ENCODE data around the gene DLL1. TPM values are rescaled to one million over a fixed set of nuclear protein-coding genes. Genes with fewer than 3 reads are reported as not detected.
A peak's percentile ranks its signal among the peaks of the same experiment; 100 is the strongest.

The DLL1 gene
- total RNA-seq, 2 experiments from 2014 or later, result 10.7 to 12.3 TPM

DNA sequence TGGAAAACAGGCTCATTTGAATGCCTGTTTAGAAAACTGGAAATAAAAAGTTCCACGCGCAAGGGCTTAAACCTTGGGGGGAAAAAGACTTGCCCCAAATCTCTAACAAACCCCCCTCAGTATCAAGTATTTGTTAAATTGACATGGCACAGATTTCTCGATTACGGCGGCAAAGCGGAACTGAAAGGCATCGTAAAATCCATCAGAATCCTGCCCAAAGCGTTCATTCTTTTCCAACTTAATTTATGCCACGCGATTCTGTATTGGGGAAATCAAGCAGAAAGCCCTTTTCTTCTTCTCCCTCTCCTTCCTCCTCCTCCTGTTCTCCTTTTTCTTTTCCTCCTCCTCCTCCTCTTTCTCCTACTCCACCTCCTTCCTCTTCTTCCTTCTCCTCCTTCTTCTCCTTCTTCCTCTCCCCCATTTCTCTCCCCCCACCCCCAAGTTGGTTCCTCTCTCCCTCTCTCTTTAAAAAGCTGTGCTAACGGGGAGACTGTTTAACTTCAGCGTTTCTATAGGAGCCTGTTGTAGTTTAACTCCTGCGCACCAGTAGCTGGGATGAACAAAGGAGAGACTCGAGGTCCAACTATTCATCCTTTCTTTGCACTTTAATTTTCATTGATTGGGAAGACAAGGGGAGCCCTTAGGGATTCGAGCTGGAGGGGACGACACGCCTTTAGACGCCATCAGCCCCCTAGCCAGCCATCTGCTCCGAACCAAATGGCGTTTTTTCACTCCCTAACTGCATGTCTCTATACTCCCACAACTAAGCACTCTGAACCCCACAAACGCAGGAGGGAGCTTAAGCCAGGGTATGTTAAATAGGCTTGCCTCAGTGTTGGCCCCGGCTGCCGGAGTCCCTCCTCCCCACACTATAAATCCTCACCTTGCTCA lies 2.7 kb upstream of the DLL1 start:
- ATAC-seq (no peak), DNase-seq (no peak)
- Mint-ChIP-seq H3K9me3 (ENCODE audit: insufficient read depth) (no peaks in the 10 kb centered on the region), H3K27me3 (ENCODE audit: low read depth) (peaks cover 61% of the 10 kb centered on the region), H3K27ac (no peak overlapping the region), H3K36me3 (ENCODE audit: low read depth) (peaks cover 5% of the 10 kb centered on the region), H3K4me3 (no peak overlapping the region), H3K4me1 (ENCODE audit: low read depth) (peaks cover 49% of the 10 kb centered on the region)
- ChIA-PET CTCF (interaction anchor here (0.8 to 3.3 kb wide), 3 partner anchors 8 to 462 kb away, joined by 3 to 15 read pairs (median 9); no protein-coding TSS in a partner anchor), POLR2A (no interaction called here)

DNA sequence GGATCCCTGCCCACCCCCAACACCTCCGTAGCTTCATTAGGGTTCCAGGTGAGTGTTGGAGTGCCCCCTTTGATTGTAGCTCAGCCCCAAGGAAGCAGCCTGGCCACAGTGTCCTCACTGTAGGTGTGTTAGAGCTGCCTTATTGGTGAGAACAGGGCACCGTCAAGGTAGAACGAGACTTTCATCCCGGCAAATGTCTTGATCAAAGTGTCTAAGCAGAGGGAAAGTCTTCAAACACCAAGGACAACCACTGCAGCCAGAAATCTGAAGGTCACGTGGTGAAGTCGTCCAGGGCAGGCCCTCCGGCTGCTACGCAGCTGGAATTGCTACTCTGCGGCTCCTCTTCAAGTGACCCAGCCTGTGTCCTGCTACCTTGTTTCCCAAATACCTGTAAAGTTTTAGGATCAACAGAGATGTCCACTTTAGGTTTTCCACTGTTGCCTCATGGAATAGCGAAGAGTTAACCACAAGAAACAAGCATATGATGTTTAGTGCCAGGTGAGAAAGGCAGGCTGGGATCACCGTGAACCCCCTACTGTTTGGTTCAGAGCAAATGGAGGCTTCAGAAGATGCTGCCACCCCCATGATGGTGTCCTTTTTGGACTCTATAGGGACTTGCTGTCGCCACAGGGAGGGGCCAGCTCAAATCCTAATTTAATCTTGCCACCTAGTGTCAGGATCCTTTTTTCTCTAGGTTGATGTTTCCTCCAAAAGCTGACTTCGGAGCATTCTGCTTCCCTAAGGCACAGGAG lies 1.7 kb upstream of the DLL1 start:
- Mint-ChIP-seq H3K27ac (no peak overlapping the region), H3K9me3 (ENCODE audit: insufficient read depth) (no peaks in the 10 kb centered on the region), H3K36me3 (ENCODE audit: low read depth) (peaks cover 14% of the 10 kb centered on the region), H3K4me3 (peak overlapping the region; percentile 69), H3K4me1 (ENCODE audit: low read depth) (peaks cover 54% of the 10 kb centered on the region), H3K27me3 (ENCODE audit: low read depth) (peaks cover 52% of the 10 kb centered on the region)
- ChIA-PET CTCF (interaction anchor here (0.7 to 3.3 kb wide), 10 partner anchors 13 to 503 kb away, joined by 3 to 15 read pairs (median 4); no protein-coding TSS in a partner anchor), POLR2A (interaction anchor here (1.0 to 1.6 kb wide), 2 partner anchors 15 to 20 kb away, joined by 3 to 8 read pairs; partner anchors contain the start of gene FAM120B)
- DNase-seq, result no peak
- no peak for ATAC-seq

DNA sequence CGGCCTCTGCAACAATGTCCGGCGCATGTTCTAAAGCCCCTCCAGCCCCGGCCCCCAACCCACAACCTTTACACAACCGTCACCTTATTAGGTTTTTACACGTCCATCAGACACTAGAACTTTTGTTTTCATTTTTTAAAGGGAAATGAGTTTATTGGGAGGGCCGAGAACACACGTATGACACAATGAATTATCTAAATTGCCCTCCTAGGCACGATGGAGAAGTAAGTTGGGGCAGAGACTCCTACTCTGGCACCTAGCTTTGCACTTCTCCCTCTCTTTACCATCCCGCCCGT lies 1.2 kb upstream of the DLL1 start:
- DNase-seq (no peak), ATAC-seq (no peak)
- Mint-ChIP-seq H3K27me3 (ENCODE audit: low read depth) (peaks cover 47% of the 10 kb centered on the region), H3K27ac (peak overlapping the region; percentile 64), H3K9me3 (ENCODE audit: insufficient read depth) (no peaks in the 10 kb centered on the region), H3K4me3 (peak overlapping the region; percentile 69), H3K36me3 (ENCODE audit: low read depth) (peaks cover 14% of the 10 kb centered on the region), H3K4me1 (ENCODE audit: low read depth) (peaks cover 55% of the 10 kb centered on the region)
- ChIA-PET CTCF (interaction anchor here (0.7 to 3.3 kb wide), 10 partner anchors 13 to 502 kb away, joined by 3 to 15 read pairs (median 4); no protein-coding TSS in a partner anchor), POLR2A (interaction anchor here (1.0 to 1.6 kb wide), 4 partner anchors 14 to 144 kb away, joined by 3 to 8 read pairs (median 4); partner anchors contain the start of gene FAM120B)

DNA sequence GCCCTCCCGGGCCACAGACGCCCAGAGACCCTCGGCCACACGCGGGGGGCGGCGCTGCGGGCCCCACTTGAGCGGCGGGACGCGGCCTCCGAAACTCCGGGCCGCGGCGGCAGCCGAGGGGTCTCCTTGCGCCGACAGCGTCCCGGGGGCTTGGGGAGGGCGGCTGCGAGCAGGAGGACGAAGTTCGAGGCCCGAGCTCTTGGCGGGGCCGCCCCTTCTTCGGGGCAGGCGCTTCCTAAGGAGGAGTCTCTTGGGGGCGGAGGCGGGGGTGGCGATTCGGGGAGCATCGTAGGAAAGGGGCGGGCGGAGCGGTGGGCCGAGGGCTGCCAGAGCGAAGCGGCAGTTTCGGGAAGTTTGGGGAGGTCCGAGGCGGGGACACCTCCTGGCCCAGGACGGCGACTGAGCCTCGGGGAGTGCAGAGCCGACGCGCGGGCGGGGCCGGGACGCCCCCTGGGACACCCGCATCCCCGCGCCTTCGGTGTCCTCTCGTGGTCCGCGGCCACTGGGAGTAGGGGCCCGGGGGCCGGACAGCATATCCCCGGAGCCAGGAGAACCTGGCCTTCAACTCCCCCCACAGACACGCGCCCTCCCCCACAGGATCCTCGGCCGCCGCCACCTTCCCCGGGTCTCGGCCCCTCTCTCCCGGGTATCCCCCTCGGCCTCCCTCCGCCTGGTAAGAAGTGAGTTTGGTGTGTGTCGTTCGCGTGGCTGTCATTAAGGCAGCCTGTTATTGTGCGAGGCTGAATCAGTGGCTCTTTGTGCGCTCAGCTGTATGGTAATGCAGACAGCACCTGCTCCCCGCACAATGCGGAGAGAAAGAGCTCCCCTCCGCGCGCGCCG lies 613 bp upstream of the DLL1 start:
- ATAC-seq (peak; percentile 38), DNase-seq (peak; percentile 66)
- Mint-ChIP-seq H3K27me3 (ENCODE audit: low read depth) (peaks cover 47% of the 10 kb centered on the region), H3K4me3 (peak overlapping the region; percentile 69), H3K9me3 (ENCODE audit: insufficient read depth) (no peaks in the 10 kb centered on the region), H3K27ac (peak overlapping the region; percentile 64), H3K4me1 (ENCODE audit: low read depth) (peaks cover 55% of the 10 kb centered on the region), H3K36me3 (ENCODE audit: low read depth) (peaks cover 19% of the 10 kb centered on the region)
- CTCF ChIA-PET, result interaction anchor here (0.7 to 3.3 kb wide), 9 partner anchors 14 to 502 kb away, joined by 3 to 15 read pairs (median 4); no protein-coding TSS in a partner anchor
- POLR2A ChIA-PET, result interaction anchor here (1.0 to 1.6 kb wide), 4 partner anchors 14 to 144 kb away, joined by 3 to 8 read pairs (median 4); partner anchors contain the start of gene FAM120B

DNA sequence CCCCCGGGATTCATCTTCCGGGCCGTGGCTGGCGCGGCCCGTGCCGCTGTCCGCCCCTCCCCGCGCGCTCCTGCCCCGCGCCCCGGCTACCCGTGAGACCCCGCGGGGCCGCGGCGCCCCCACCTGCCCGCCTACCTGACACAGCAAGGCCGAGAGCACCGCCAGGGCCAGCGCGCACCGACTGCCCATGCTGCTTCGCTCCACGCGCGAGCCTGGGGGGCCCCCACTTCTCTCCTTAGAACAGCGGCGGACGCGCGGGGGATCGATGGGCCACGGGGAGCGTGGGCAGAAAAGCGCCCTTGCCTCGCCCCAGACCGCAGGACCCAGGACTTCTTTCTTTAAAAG lies 955 bp downstream of the DLL1 start:
- Mint-ChIP-seq H3K27ac (peak overlapping the region; percentile 78), H3K4me1 (ENCODE audit: low read depth) (peaks cover 50% of the 10 kb centered on the region), H3K9me3 (ENCODE audit: insufficient read depth) (no peaks in the 10 kb centered on the region), H3K27me3 (ENCODE audit: low read depth) (peaks cover 39% of the 10 kb centered on the region), H3K4me3 (peak overlapping the region; percentile 83), H3K36me3 (ENCODE audit: low read depth) (peaks cover 23% of the 10 kb centered on the region)
- peak; percentile 6 for ATAC-seq
- ChIA-PET POLR2A (no interaction called here), CTCF (interaction anchor here (0.9 kb wide), 1 partner anchor 12 kb away, joined by 4 read pairs; no protein-coding TSS in a partner anchor)
- DNase-seq, result no peak

DNA sequence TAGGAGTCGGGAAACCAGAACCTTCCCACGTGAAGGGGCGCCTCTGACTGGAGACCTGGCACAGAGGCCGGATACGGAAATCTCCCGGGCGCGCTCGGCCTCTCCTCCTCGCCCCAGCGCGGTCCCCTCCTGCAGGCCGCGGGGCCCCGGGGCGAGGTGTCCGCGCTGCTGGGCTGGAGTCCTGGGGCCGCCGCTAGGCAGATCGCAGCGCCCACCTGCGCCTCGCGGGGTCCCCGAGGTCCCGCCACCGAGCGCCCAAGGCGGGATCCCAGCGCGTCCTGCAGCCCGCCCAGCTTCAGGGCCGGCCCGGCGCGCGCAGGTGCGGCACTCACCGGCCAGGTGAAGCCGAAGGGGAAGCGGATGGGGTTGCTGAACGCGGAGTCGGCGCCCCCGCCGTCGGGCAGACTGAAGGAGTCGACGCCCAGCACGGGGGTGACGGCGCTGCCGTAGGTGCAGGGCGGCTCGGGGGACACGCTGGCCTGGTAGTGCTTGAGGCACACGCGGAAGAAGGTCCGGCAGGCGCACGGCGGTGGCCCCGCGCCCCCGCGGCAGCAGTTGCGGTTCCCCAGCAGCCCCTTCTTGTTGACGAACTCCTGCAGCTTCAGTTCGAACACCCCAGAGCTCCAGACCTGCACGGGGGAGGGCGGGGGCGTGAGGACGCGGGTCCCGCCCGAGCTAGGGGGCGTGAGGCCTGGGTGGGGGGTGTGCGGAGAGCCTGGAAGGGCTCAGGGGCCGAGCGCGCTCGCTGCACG lies 1.5 kb downstream of the DLL1 start:
- H3K27ac Mint-ChIP-seq, result peak overlapping the region; percentile 78
- CTCF ChIA-PET, result no interaction called here
- H3K4me1 Mint-ChIP-seq (ENCODE audit: low read depth), result peaks cover 44% of the 10 kb centered on the region
- H3K9me3 Mint-ChIP-seq (ENCODE audit: insufficient read depth), result no peaks in the 10 kb centered on the region
- peak overlapping the region; percentile 80 for H3K4me3 Mint-ChIP-seq
- peak; percentile 17 for ATAC-seq
- no peak for DNase-seq
- POLR2A ChIA-PET, result no interaction called here
- H3K36me3 Mint-ChIP-seq (ENCODE audit: low read depth), result peaks cover 23% of the 10 kb centered on the region
- H3K27me3 Mint-ChIP-seq (ENCODE audit: low read depth), result peaks cover 33% of the 10 kb centered on the region

DNA sequence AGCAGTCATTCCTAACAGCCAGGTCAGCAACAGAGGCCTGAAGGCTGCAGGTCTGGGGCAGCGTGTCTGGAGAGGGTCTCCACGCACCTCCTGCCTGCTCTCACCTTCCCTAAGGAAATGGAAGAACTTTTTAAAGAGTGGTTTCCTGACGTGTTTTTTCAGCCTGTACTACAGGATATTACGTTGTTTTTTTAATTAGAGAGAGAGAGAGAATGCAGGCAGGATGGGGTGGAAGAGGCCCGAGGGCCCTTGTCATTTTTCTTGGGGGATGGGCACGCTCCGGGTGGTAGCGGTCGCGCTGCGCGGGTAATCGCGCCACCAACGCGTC lies 2.1 kb downstream of the DLL1 start:
- H3K27ac Mint-ChIP-seq, result peak overlapping the region; percentile 78
- peak overlapping the region; percentile 80 for H3K4me3 Mint-ChIP-seq
- POLR2A ChIA-PET, result no interaction called here
- peaks cover 39% of the 10 kb centered on the region for H3K4me1 Mint-ChIP-seq (ENCODE audit: low read depth)
- DNase-seq (no peak), ATAC-seq (no peak)
- H3K27me3 Mint-ChIP-seq (ENCODE audit: low read depth), result peaks cover 28% of the 10 kb centered on the region
- CTCF ChIA-PET, result no interaction called here
- H3K36me3 Mint-ChIP-seq (ENCODE audit: low read depth), result peaks cover 26% of the 10 kb centered on the region
- H3K9me3 Mint-ChIP-seq (ENCODE audit: insufficient read depth), result no peaks in the 10 kb centered on the region

DNA sequence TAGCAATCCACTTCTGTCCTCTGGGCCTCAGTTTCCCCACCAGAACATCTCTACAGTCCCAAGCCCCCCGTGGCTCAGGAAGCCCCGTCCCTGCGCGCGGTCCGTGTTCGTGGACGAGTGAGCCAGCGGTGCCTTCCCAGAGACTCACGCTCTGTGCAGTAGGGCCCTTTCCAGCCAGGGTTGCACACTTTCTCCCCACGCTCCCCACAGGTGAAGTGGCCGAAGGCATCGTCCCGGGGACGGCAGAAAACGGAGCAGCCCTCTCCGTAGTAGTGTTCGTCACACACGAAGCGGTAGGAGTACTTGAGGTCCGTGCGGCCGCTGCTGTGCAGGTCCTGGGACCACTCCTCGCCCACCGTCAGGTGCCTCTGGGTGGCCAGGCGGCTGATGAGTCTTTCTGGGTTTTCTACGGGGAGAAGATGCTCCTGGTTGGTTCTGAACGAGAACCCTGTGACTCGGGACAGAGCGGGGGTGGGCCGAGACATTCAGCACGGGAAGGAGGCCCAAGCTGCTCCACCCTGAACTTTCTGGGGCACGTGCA lies 2.7 kb downstream of the DLL1 start:
- Mint-ChIP-seq H3K9me3 (ENCODE audit: insufficient read depth) (no peaks in the 10 kb centered on the region), H3K27me3 (ENCODE audit: low read depth) (peaks cover 21% of the 10 kb centered on the region), H3K4me3 (peak overlapping the region; percentile 80), H3K4me1 (ENCODE audit: low read depth) (peaks cover 33% of the 10 kb centered on the region), H3K36me3 (ENCODE audit: low read depth) (peaks cover 26% of the 10 kb centered on the region), H3K27ac (peak overlapping the region; percentile 78)
- DNase-seq, result no peak
- ChIA-PET CTCF (no interaction called here), POLR2A (no interaction called here)
- ATAC-seq, result no peak

DNA sequence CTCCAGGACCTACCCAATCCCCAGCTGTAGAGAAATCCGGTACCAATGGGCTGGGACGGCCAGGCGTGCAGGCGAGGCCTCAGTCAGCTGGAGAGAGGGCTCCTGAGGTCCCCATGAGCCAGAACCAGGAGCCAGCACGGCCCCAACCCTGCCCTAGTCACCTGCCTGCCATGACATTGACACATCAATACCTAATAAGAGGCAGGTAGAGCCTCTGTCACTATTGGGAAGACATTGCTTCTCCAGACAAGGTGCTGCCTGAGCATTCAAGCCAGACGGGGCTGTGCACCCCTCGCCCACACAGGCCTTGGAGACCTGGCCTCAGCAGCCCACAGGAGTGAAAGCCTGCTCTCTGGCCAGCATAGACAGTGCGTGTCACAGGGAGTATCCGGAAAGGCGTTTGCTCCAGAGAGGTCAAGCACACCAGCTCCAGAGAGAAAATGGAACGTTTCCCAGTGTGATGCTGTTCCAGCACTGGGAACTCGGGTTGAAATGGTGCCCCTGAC lies 3.5 kb downstream of the DLL1 start:
- H3K4me3 Mint-ChIP-seq, result peak overlapping the region; percentile 80
- POLR2A ChIA-PET, result interaction anchor here (1.0 kb wide), 1 partner anchor 138 kb away, joined by 3 read pairs; no protein-coding TSS in a partner anchor
- H3K9me3 Mint-ChIP-seq (ENCODE audit: insufficient read depth), result no peaks in the 10 kb centered on the region
- H3K27ac Mint-ChIP-seq, result no peak overlapping the region
- H3K36me3 Mint-ChIP-seq (ENCODE audit: low read depth), result peaks cover 28% of the 10 kb centered on the region
- CTCF ChIA-PET, result no interaction called here
- H3K4me1 Mint-ChIP-seq (ENCODE audit: low read depth), result peaks cover 26% of the 10 kb centered on the region
- ATAC-seq (no peak), DNase-seq (no peak)
- peaks cover 14% of the 10 kb centered on the region for H3K27me3 Mint-ChIP-seq (ENCODE audit: low read depth)

DNA sequence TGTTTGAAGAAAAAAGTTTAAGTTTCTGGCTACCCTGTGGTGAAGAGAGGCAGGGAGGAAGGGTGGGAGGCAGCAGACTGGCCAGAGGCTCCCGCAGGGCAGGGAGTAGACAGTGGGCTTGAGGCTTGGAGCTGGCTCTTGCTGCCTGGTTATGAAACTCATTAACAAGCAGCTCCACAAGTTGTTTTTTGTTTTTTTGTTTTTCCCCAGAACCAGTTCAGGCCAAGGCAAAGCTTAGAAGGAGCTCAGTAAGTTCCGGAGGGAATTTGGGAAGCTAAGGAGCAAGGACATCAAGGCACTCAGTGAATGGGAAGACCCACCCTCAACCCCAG lies 4.0 kb downstream of the DLL1 start:
- ChIA-PET POLR2A (interaction anchor here (1.0 kb wide), 1 partner anchor 138 kb away, joined by 3 read pairs; no protein-coding TSS in a partner anchor), CTCF (no interaction called here)
- no peak for DNase-seq
- no peaks in the 10 kb centered on the region for H3K9me3 Mint-ChIP-seq (ENCODE audit: insufficient read depth)
- no peak overlapping the region for H3K4me3 Mint-ChIP-seq
- peak overlapping the region; percentile 15 for H3K27ac Mint-ChIP-seq
- no peak for ATAC-seq
- H3K27me3 Mint-ChIP-seq (ENCODE audit: low read depth), result peaks cover 9% of the 10 kb centered on the region
- H3K4me1 Mint-ChIP-seq (ENCODE audit: low read depth), result peaks cover 21% of the 10 kb centered on the region
- peaks cover 30% of the 10 kb centered on the region for H3K36me3 Mint-ChIP-seq (ENCODE audit: low read depth)

All from activated CD8-positive, alpha-beta T cell treated with anti-CD3 and anti-CD28 coated beads, Interleukin-2, amount 10 ng/mL, durations not matched to agents 7 days and 5 days (primary cell).